Thyroid gland (tissue), 4 donors: ENCODE measurements around the gene HCN1. TPM values are rescaled to one million over a fixed set of nuclear protein-coding genes. Genes with fewer than 3 reads are reported as not detected.

Source experiments
- DNase-seq, 2 donors: peaks; one replicate each; pipeline ENCODE4 v3.0.0-alpha.2; 2019
- H3K27ac ChIP-seq, 3 donors: fragments of 200-600 bp; sonication (generic); 1 replicate in 2 of 3; 2 replicates in 1 of 3; pipeline ENCODE4 v1.5.1; 2016 to 2019; ENCODE audit warnings: mild to moderate bottlenecking in 1 of 3, moderate library complexity in 1 of 3
- H3K27me3 ChIP-seq: fragments of 200-600 bp; sonication (generic); one replicate; pipeline ENCODE4 v1.5.1; 2019
- H3K36me3 ChIP-seq, 2 donors: fragments of 200-600 bp; sonication (generic); one replicate each; pipeline ENCODE4 v1.5.1; 2016 to 2019
- H3K4me1 ChIP-seq, 2 donors: fragments of 200-600 bp; sonication (generic); one replicate each; pipeline ENCODE4 v1.5.1; 2017 to 2019
- H3K4me3 ChIP-seq, 3 donors: fragments of 200-600 bp; sonication (generic); replicated peaks in 1 of 3; 1 replicate in 2 of 3; 2 replicates in 1 of 3; pipeline ENCODE4 v1.5.1; 2016; ENCODE audit warnings: mild to moderate bottlenecking in 1 of 3
- H3K9me3 ChIP-seq: fragments of 200-600 bp; sonication (generic); one replicate; pipeline ENCODE4 v1.5.1; 2017
- POLR2A ChIP-seq, 2 donors: fragments of 450-650 bp; IDR thresholded peaks; one replicate each; pipeline ENCODE4 v1.6.1; 2017; ENCODE audit warnings: antibody characterized with exemption in 2 of 2, mild to moderate bottlenecking in 2 of 2, moderate library complexity in 1 of 2
- WGBS, 2 donors: methylation state at CpG; one replicate each; pipeline ENCODE4 v1.1.5; 2017; 5-methylcytosine and 5-hydroxymethylcytosine counted together
- intact Hi-C: fragments of 100-400 bp; cut with DNase I; formaldehyde crosslinking; loops from one replicate; pipeline ENCODE4 v1.15.1; 2023
- total RNA-seq, 4 donors: library from RNA; depleted of rRNA; stranded (reverse); fragments of >200 nt; gene quantifications; one replicate each; pipeline ENCODE4 v1.2.3, GENCODE V29; 2016
- TF ChIP-seq, protein P1 (sequence below), 6 experiments: fragments of 200-600 bp in 3 of 6; fragments of 450-650 bp in 3 of 6; sonication (generic) in 3 of 6; IDR thresholded peaks; one replicate each; pipeline ENCODE4 v1.5.1; 2016 to 2019; ENCODE audit warnings: antibody characterized with exemption in 6 of 6, mild to moderate bottlenecking in 2 of 6, inconsistent platforms in 1 of 6, moderate library complexity in 1 of 6

HCN1 gene
- total RNA-seq, 4 donors from 2014 or later: 0.17 to 0.40 (median 0.26) TPM

DNA sequence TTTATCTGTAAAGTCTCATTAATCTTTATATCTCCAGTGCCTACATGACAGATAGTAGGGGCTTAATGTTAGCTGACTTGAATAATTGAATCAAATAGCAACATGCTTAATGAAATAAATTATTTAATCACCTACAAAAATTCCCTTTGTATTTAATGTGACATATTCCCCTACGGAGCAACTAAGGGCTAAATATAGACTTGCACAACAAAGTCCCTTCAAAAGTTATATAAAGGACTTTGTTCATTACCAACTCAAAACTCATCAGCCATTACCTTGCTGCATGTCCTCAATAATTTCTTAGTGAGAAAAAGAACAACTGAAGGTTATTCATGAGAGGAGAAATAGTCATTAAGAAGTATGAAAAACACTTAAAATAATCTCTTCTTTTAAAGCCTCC is 424.6 kb downstream of the HCN1 start:
- 69 to 76% methylated on average over 1 of the region's 1 CpG for WGBS, 2 donors
- Histone ChIP-seq H3K36me3 (no peaks in the 10 kb centered on the region), H3K4me3 (no peak overlapping the region), H3K4me1 (no peaks in the 10 kb centered on the region), H3K27me3 (no peaks in the 10 kb centered on the region), H3K9me3 (no peaks in the 10 kb centered on the region), H3K27ac (no peak overlapping the region)
- DNase-seq: no peak
- intact Hi-C loops: no loop called here
- TF ChIP-seq, protein P1, sequence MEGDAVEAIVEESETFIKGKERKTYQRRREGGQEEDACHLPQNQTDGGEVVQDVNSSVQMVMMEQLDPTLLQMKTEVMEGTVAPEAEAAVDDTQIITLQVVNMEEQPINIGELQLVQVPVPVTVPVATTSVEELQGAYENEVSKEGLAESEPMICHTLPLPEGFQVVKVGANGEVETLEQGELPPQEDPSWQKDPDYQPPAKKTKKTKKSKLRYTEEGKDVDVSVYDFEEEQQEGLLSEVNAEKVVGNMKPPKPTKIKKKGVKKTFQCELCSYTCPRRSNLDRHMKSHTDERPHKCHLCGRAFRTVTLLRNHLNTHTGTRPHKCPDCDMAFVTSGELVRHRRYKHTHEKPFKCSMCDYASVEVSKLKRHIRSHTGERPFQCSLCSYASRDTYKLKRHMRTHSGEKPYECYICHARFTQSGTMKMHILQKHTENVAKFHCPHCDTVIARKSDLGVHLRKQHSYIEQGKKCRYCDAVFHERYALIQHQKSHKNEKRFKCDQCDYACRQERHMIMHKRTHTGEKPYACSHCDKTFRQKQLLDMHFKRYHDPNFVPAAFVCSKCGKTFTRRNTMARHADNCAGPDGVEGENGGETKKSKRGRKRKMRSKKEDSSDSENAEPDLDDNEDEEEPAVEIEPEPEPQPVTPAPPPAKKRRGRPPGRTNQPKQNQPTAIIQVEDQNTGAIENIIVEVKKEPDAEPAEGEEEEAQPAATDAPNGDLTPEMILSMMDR (IDR thresholded peaks at IDR 0.05): no peak
- TF ChIP-seq POLR2A (IDR thresholded peaks at IDR 0.05): no peak

DNA sequence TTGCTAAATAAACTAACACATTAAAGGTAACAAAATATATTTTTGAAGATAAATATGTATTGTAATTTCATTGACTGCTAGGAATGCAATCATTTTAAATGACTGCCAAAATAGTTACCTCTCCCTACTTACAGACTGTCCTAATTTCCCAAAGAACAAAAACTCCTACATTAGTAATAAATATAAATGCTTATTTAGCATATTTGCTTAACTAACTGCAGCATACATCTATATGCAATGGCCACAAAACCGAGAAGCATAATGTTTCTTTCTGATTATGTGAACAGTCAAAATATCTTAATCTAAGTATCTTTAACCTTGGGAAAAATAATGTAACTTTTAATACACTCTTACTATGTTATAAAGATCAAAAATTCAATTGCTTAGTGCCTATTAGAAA is 431.7 kb downstream of the HCN1 start:
- H3K27me3 ChIP-seq: no peaks in the 10 kb centered on the region
- no peaks in the 10 kb centered on the region for H3K9me3 ChIP-seq
- WGBS, 2 donors: 80 to 91% methylated on average over 1 of the region's 1 CpG
- H3K27ac ChIP-seq: no peak overlapping the region
- H3K4me3 ChIP-seq: no peak overlapping the region
- H3K36me3 ChIP-seq: no peaks in the 10 kb centered on the region
- no peak for DNase-seq
- H3K4me1 ChIP-seq: no peaks in the 10 kb centered on the region
- intact Hi-C loops: no loop called here
- TF ChIP-seq POLR2A (IDR thresholded peaks at IDR 0.05): no peak
- TF ChIP-seq, protein P1 (IDR thresholded peaks at IDR 0.05): no peak

DNA sequence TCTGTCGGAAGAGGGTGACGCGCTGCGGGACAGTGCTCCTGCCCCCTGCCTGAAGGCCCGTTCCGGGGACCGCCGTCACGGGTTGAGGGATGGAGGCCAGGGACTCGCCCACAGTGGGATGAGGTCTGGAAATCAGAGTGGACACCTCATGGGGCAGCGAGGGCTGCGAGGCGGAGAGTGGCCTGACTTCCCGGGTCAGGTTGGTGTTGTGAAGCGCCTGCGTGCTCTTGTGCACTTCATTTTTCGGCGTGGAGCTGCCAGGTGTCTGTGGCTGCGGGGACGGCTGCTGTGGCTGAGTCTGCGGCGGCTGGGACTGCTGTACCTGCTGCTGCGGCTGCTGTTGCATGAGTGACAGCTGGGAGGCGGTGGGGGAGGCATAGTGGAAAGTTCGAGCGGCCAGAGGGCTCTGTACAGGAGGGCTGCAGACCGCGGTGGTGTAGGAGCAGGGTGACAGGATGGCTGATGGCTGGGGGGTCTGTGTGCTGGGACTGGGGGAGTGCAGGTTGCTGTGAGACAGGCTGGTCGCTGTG is 434.1 kb downstream of the HCN1 start:
- Histone ChIP-seq H3K9me3 (no peaks in the 10 kb centered on the region), H3K27me3 (no peaks in the 10 kb centered on the region), H3K4me3 (no peak overlapping the region), H3K36me3 (no peaks in the 10 kb centered on the region), H3K27ac (no peak overlapping the region), H3K4me1 (no peaks in the 10 kb centered on the region)
- intact Hi-C loops: no loop called here
- no peak for DNase-seq
- 93 to 95% methylated on average over 29 of the region's 29 CpGs for WGBS, 2 donors
- TF ChIP-seq, protein P1 (IDR thresholded peaks at IDR 0.05): no peak
- TF ChIP-seq POLR2A (IDR thresholded peaks at IDR 0.05): no peak

DNA sequence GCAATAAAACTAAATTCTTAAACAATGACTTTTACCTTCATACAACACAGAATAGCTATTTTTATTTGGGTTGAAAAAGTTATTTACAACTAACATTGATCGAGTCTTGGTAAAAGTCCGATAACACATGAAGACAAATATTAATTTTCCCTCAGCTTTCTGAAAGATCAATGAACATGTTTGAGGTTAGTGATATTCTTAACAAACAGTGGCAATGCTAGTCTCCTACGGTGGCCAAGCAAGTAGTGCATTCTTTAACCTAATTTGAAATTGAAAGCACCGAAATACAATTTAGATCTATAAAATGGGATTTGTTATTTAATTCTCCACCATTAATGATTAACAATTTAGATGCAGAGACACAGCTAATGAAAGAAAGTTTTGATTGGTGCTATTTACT is 435.1 kb downstream of the HCN1 start:
- no peak for TF ChIP-seq POLR2A (IDR thresholded peaks at IDR 0.05)
- TF ChIP-seq, protein P1 (IDR thresholded peaks at IDR 0.05): no peak
- no peak for DNase-seq
- no peaks in the 10 kb centered on the region for H3K4me1 ChIP-seq
- H3K9me3 ChIP-seq: no peaks in the 10 kb centered on the region
- intact Hi-C loops: no loop called here
- no peaks in the 10 kb centered on the region for H3K27me3 ChIP-seq
- no peaks in the 10 kb centered on the region for H3K36me3 ChIP-seq
- no peak overlapping the region for H3K4me3 ChIP-seq
- 94 to 96% methylated on average over 4 of the region's 4 CpGs for WGBS, 2 donors
- no peak overlapping the region for H3K27ac ChIP-seq

DNA sequence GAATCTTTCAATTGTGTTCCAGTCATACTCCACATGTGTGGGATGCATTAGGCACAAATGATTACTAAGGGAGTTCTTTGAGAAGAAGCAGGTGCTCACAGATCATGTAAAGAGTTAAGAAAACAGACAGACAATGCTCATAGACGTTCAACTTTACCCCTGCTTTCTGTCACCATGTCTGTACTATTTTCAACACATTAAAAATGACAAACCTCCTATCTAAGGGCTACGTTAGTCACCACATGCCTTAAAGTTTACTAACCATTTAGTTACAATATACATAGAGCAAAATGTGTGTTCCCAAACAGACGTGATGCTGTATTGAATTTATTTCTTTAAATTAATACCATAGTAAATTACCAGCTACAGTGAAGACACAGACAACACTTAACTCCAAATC is 435.9 kb downstream of the HCN1 start:
- 55 to 64% methylated on average over 3 of the region's 3 CpGs for WGBS, 2 donors
- intact Hi-C loops: no loop called here
- H3K27ac ChIP-seq: no peak overlapping the region
- H3K4me3 ChIP-seq: no peak overlapping the region
- H3K4me1 ChIP-seq: no peaks in the 10 kb centered on the region
- DNase-seq: no peak
- TF ChIP-seq, protein P1 (IDR thresholded peaks at IDR 0.05): no peak
- TF ChIP-seq POLR2A (IDR thresholded peaks at IDR 0.05): no peak
- H3K9me3 ChIP-seq: no peaks in the 10 kb centered on the region
- H3K36me3 ChIP-seq: no peaks in the 10 kb centered on the region
- no peaks in the 10 kb centered on the region for H3K27me3 ChIP-seq
